IPS-NIHi7 (cell line): ENCODE measurements around the gene CHST13.
"Not testable (repeated sequence)": the region's sequence is repeated elsewhere in the genome, so short reads cannot be mapped to it uniquely, and the experiment has no call there.

Experiments
- DNase-seq: peaks from one replicate; pipeline ENCODE4 v3.0.0; 2012; ENCODE audit warnings: mixed read lengths; ENCODE audit errors: extremely low spot score

Gene CHST13

GRCh38 chr3:126554560-126555525 lies 30.9 kb downstream of the CHST13 start:
- DNase-seq, result peak; percentile 5

GRCh38 chr3:126555795-126556636 lies 32.1 kb downstream of the CHST13 start:
- peak; percentile 7 for DNase-seq

- DNase-seq, result peak; percentile 9
Measured at GRCh38 chr3:126556637-126557414, 32.9 kb downstream of the CHST13 start.

GRCh38 chr3:126557415-126557745 lies 33.4 kb downstream of the CHST13 start:
- DNase-seq, result no peak

- DNase-seq, result peak; percentile 16
Measured at GRCh38 chr3:126557761-126558160, 33.8 kb downstream of the CHST13 start.

GRCh38 chr3:126558336-126559071 lies 34.5 kb downstream of the CHST13 start, which contains the start of gene C3orf22:
Gene C3orf22 (minus strand): TSS chr3:126558932. CDS start chr3:126553390, 5,542 bp downstream.
- DNase-seq, result peak; percentile 5

- no peak for DNase-seq
Measured at GRCh38 chr3:126562737-126563276, 38.9 kb downstream of the CHST13 start.

GRCh38 chr3:126567696-126568438 lies 43.9 kb downstream of the CHST13 start:
- peak; percentile 59 for DNase-seq

- peak; percentile 7 for DNase-seq
Measured at GRCh38 chr3:126568776-126569342, 44.9 kb downstream of the CHST13 start.

- no peak for DNase-seq
Measured at GRCh38 chr3:126569390-126569975, 45.5 kb downstream of the CHST13 start.

- DNase-seq, result peak; percentile 50
Measured at GRCh38 chr3:126570103-126570541, 46.2 kb downstream of the CHST13 start.

- no peak for DNase-seq
Measured at GRCh38 chr3:126571078-126571477, 47.1 kb downstream of the CHST13 start.

- DNase-seq, result no peak
Measured at GRCh38 chr3:126573492-126574117, 49.6 kb downstream of the CHST13 start.

GRCh38 chr3:126577261-126577660 lies 53.3 kb downstream of the CHST13 start:
- DNase-seq, result peak; percentile 12

GRCh38 chr3:126578702-126579101 lies 54.7 kb downstream of the CHST13 start:
- peak; percentile 4 for DNase-seq

- no peak for DNase-seq
Measured at GRCh38 chr3:126580746-126581145, 56.8 kb downstream of the CHST13 start.

- no peak for DNase-seq
Measured at GRCh38 chr3:126581569-126581968, 57.6 kb downstream of the CHST13 start.

GRCh38 chr3:126582311-126582710 lies 58.4 kb downstream of the CHST13 start:
- DNase-seq, result no peak

GRCh38 chr3:126591515-126591914 lies 67.6 kb downstream of the CHST13 start:
- DNase-seq, result not testable (repeated sequence)
